RPMI7951 (cell line): ENCODE results near the gene LTBP3. TPM values are rescaled to one million over a fixed set of nuclear protein-coding genes. Genes with fewer than 3 reads are reported as not detected.

ENCODE experiments used
- DNase-seq: peaks from one replicate; pipeline ENCODE4 v3.0.0-alpha.2; 2012; ENCODE audit warnings: low read depth
- total RNA-seq: library from RNA; depleted of rRNA; stranded (reverse); fragments of >200 nt; shearing (Covaris generic); gene quantifications from 2 replicates; pipeline ENCODE4 v1.2.3, GENCODE V29; 2014; rRNA removed

Gene LTBP3
- total RNA-seq, 1 experiment from 2014 or later, result 20.9 TPM

DNA sequence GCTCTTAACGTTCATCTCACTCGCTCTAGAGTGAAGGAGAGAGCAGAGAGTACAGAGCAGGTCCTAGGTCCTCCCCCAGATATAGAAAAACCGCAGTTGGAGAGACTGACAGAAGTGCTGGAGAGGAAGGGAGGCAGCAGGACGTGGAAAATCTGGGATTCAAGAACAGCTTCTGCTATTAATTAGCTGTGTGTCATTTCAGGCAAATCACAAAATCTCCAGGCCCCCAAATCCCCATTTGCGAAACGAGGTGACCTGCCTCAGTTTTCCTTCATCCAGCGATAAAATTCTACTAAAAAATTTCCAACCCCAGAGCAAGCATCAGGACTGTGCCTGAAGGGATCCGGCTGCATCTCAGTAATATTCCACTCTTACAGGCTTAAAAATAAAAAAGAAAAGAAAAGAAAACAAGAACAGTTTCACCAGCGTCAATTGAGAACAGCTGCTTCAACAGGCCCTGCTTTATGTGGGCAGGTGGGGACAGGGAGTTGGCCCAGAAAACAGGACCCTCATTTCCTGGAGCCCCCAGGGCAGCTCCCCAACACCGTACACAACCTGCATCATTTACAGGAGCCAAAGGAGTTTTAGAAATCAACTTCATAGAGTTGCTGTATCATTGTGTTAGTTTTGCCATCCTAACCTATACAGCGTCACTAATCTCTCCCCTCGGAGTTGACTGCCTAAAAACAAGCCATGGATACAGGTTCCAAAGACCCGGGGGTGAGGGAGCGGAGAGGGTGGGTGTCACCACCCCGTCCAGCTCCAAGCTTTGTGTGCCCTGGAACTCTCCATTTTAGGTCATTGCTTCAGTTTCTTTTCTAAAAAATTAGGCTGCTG is 61.6 kb downstream of the LTBP3 start:
- DNase-seq, result peak; percentile 79

DNA sequence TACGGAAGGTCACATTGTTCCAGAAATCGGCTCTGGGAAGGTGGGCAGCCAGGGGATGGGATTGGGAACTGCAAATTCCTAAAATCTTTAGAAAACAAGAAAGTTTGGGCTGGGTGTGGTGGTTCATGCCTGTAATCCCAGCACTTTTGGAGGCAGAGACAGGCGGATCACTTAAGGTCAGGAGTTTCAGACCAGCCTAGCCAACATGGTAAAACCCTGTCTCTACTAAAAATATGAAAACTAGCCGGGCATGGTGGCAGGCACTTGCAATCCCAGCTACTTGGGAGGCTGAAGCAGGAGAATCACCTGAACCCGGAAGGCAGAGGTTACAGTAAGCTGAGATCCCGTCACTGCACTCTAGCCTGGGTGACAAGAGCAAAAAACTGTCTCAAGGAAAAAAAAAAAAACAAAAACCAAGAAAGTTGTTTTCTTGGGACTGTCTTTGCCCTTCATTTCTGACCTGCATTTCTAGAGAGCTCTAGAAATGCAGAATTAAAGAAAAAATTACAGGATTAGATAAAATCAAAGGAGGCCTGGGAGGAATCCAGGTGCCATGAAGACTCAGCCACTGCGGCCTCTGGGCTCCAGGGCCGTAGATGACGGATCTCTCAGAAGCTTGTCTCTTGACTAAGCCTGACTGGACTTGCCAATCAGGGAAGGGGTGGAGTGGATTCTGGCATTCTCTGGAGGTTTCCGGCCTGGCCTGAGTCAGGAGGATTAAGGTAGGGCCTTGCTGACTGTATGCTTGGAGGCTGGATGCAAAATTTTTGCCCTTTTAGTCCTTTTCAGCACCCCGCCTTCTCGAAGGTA is 64.6 kb downstream of the LTBP3 start:
- DNase-seq, result peak; percentile 97

- peak; percentile 87 for DNase-seq
Measured at GRCh38 chr11:65492637-65493366, 65.4 kb downstream of the LTBP3 start.

- no peak for DNase-seq
Measured at GRCh38 chr11:65492387-65492636, 65.8 kb downstream of the LTBP3 start.

- peak; percentile 96 for DNase-seq
Measured at GRCh38 chr11:65491614-65492386, 66.4 kb downstream of the LTBP3 start.

- peak; percentile 26 for DNase-seq
Measured at GRCh38 chr11:65491163-65491465, 67.0 kb downstream of the LTBP3 start.

DNA sequence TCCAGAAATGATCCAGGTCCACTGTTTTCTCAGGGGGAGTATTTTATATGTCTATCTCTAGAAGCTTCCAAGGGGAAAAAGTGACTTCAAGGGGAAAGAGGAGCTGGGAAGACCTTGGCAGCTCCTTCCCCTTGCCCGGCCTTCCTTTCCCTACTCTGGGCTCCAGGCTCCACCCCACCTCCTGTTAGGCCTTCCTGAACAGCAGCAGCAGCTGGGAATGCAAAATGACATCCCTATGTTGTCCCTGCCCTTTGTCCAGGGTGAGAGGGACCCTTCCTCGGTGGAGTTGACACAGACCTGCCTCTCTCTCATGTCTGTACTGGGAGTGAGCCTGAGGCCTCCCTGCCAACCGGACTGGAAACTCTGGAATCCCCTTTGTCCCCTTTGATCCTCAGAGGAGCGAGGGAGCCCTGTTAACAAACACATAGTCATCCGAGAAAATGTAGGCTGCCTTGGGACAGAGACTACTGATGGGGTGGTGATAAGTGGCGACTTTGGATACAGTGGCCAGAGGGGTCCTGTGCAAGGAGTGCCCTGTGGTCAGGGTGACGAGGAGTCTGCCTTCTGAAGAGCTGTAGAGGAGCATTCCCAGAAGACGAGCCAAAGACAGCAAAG is 68.3 kb downstream of the LTBP3 start:
- peak; percentile 40 for DNase-seq

DNA sequence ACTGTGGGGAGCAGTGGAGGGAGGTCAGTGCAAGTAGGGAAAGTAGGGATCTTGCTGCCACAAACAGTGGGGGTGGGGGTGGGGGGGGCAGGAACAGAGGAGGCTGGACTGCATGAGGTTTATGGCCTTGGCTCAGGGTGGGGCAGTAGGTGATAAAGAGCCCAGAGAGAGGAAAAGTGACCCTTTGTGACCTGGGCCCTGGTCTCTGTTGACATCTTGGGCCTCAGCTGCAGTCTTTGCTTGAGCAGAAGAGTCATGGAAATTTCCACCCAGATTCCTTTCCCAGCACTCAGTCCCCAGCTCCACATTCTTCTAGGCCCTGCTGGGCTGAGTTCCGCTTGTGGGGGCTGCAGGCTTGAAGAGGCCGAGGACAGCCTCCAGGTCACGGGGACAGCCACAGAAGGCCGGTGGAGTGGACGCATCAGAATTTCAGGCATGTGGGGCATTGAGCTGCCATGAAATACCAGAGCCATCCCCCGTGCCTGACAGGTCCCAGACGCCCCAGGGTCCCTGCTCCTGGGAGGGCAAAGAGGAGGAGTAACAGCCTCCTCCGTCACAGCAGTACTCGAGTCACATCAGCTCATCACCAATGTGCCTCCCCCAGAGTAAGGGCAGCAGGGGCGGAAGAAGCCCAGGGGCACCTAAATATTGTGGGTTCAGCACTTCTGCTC is 69.0 kb downstream of the LTBP3 start:
- peak; percentile 96 for DNase-seq

Other genes with a start within 250 kb of the LTBP3 start
- 7.0 and 7.1 TPM in 2 replicates for gene CDC42EP2, start 243.5 kb downstream of the LTBP3 start, total RNA-seq
- 41.5 and 58.9 TPM in 2 replicates for gene DPF2, start 224.5 kb downstream of the LTBP3 start, total RNA-seq
- gene TIGD3, start 203.6 kb downstream of the LTBP3 start, total RNA-seq, result 0.20 and 0.24 TPM in 2 replicates
- gene SLC25A45, start 175.7 kb downstream of the LTBP3 start, total RNA-seq, result 0.48 and 0.68 TPM in 2 replicates
- 21.9 and 43.8 TPM in 2 replicates for gene FRMD8, start 171.7 kb downstream of the LTBP3 start, total RNA-seq
- 3.5 and 4.7 TPM in 2 replicates for gene NEAT1, start 135.6 kb downstream of the LTBP3 start, total RNA-seq
- 481 and 510 TPM in 2 replicates for gene MALAT1, start 59.3 kb downstream of the LTBP3 start, total RNA-seq
- gene SCYL1, start 33.3 kb downstream of the LTBP3 start, total RNA-seq, result 64.1 and 65.7 TPM in 2 replicates
- gene ZNRD2, start 12.1 kb upstream of the LTBP3 start, total RNA-seq, result 87.7 and 98.0 TPM in 2 replicates
- gene FAM89B, start 14.2 kb upstream of the LTBP3 start, total RNA-seq, result 36.9 and 43.1 TPM in 2 replicates
- gene EHBP1L1, start 17.7 kb upstream of the LTBP3 start, total RNA-seq, result 22.8 and 47.8 TPM in 2 replicates
- not detected in 2 replicates for gene KCNK7, start 37.4 kb upstream of the LTBP3 start, total RNA-seq
- 11.8 and 24.2 TPM in 2 replicates for gene MAP3K11, start 55.9 kb upstream of the LTBP3 start, total RNA-seq
- gene PCNX3, start 57.4 kb upstream of the LTBP3 start, total RNA-seq, result 9.1 and 11.9 TPM in 2 replicates
- 16.7 and 21.2 TPM in 2 replicates for gene SIPA1, start 79.7 kb upstream of the LTBP3 start, total RNA-seq
- 33.3 and 34.2 TPM in 2 replicates for gene RELA, start 104.6 kb upstream of the LTBP3 start, total RNA-seq
- 36.8 and 47.9 TPM in 2 replicates for gene KAT5, start 153.9 kb upstream of the LTBP3 start, total RNA-seq
- 38.3 and 54.8 TPM in 2 replicates for gene RNASEH2C, start 162.4 kb upstream of the LTBP3 start, total RNA-seq
- 4.2 and 6.7 TPM in 2 replicates for gene AP5B1, start 222.6 kb upstream of the LTBP3 start, total RNA-seq
- not detected in 2 replicates for gene OVOL1, start 228.7 kb upstream of the LTBP3 start, total RNA-seq